ENCODE results near the gene TTN.

DNA sequence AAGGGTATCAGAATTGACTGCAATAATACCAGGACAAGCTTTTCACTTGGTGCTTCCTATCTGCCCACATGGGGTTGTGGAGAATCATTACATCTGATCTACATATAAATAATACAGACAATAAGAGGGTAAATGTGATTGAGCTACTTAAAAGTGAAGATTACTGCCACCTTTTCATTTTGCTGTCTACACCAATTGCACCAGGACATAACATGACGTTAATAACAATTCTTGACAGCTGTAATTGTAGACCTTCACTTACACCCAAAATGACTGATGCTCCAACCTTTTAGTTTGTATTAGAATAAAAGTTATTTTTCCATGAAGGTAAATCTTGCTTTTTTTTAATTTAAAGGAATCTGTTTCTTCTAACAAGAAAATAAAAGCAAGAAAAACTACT lies 36.5 kb upstream of the TTN start:
- TF ChIP-seq, protein P1, sequence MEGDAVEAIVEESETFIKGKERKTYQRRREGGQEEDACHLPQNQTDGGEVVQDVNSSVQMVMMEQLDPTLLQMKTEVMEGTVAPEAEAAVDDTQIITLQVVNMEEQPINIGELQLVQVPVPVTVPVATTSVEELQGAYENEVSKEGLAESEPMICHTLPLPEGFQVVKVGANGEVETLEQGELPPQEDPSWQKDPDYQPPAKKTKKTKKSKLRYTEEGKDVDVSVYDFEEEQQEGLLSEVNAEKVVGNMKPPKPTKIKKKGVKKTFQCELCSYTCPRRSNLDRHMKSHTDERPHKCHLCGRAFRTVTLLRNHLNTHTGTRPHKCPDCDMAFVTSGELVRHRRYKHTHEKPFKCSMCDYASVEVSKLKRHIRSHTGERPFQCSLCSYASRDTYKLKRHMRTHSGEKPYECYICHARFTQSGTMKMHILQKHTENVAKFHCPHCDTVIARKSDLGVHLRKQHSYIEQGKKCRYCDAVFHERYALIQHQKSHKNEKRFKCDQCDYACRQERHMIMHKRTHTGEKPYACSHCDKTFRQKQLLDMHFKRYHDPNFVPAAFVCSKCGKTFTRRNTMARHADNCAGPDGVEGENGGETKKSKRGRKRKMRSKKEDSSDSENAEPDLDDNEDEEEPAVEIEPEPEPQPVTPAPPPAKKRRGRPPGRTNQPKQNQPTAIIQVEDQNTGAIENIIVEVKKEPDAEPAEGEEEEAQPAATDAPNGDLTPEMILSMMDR (IDR thresholded peaks at IDR 0.05), result no peak
- TF ChIP-seq POLR2AphosphoS5 (IDR thresholded peaks at IDR 0.05; ENCODE audit: low read depth, low read length), result no peak
- no peak for TF ChIP-seq SIN3A (IDR thresholded peaks at IDR 0.05; ENCODE audit: borderline replicate concordance, insufficient read depth, low read depth, low read length)
- TF ChIP-seq TCF7L2 (IDR thresholded peaks at IDR 0.05; ENCODE audit: low read depth, low read length), result no peak

Data from Panc1 (cell line).